ENCODE results near the gene MLLT10. TPM values are rescaled to one million over a fixed set of nuclear protein-coding genes. Genes with fewer than 3 reads are reported as not detected.

The MLLT10 gene
- total and polyA plus RNA-seq, 2 of the 8 experiments (the other 6 are each of a cell fraction or from before 2014, with no cell fraction given) = 53.1 to 62.1 TPM

GRCh38 chr10:21764466-21765189 is 230.6 kb downstream of the MLLT10 start (continued):
- TF ChIP-seq KDM1A (IDR thresholded peaks at IDR 0.05; ENCODE audit: borderline replicate concordance, low read length) (no peak), MAFK (IDR thresholded peaks at IDR 0.05; ENCODE audit: low read depth, low read length) (no peak), TEAD4 (IDR thresholded peaks at IDR 0.05; ENCODE audit: low read depth, low read length) (no peak), JUND (IDR thresholded peaks at IDR 0.05; ENCODE audit: low read length) (no peak), KDM4A (IDR thresholded peaks at IDR 0.05; ENCODE audit: low read depth, low read length, severe bottlenecking) (no peak), YY1 (IDR thresholded peaks at IDR 0.05; ENCODE audit: low read depth, low read length) (no peak), TAF7 (optimal IDR thresholded peaks at IDR 0.05; ENCODE audit: borderline replicate concordance, low read depth, low read length) (no peak), PHF8 (conservative IDR thresholded peaks at IDR 0.05; ENCODE audit: low read depth, low read length) (no peak)
